ENCODE data around the gene CAMTA2. TPM values are rescaled to one million over a fixed set of nuclear protein-coding genes. Genes with fewer than 3 reads are reported as not detected.
"Not testable (repeated sequence)": the region's sequence is repeated elsewhere in the genome, so short reads cannot be mapped to it uniquely, and the experiment has no call there.

Gene CAMTA2
- total RNA-seq, 2 donors from 2014 or later, result 17.1 to 48.8 TPM

GRCh38 chr17:4931963-4932362 lies 55.5 kb downstream of the CAMTA2 start, which contains the start of gene GP1BA:
TSS of gene GP1BA (plus strand) at chr17:4932277. CDS start at chr17:4932605, 328 bp downstream.
- 64 to 87% methylated on average over 14 of the region's 14 CpGs for WGBS, 2 donors
- no peaks in the 10 kb centered on the region for H3K36me3 ChIP-seq (replicated peaks in 1 of 2; ENCODE audit: insufficient read depth in 1 of 2, low read depth in 2 of 2)
- no peak within 1 kb of the TSS for H3K27ac ChIP-seq
- no peak within 1 kb of the TSS for H3K4me3 ChIP-seq
- H3K9me3 ChIP-seq, result no peaks in the 10 kb centered on the region
- ATAC-seq (no peak), DNase-seq (no peak)
- peaks cover 6% of the 10 kb centered on the region for H3K4me1 ChIP-seq
- intact Hi-C loops (cut with DNase I), result no loop called here
- TF ChIP-seq POLR2A (IDR thresholded peaks at IDR 0.05) (no peak), CTCF (IDR thresholded peaks at IDR 0.05) (no peak)
- H3K27me3 ChIP-seq, result no peaks in the 10 kb centered on the region

GRCh38 chr17:4928881-4929280 lies 58.6 kb downstream of the CAMTA2 start:
- Histone ChIP-seq H3K4me3 (no peak overlapping the region), H3K36me3 (replicated peaks in 1 of 2; ENCODE audit: insufficient read depth in 1 of 2, low read depth in 2 of 2) (no peaks in the 10 kb centered on the region), H3K27ac (no peak overlapping the region), H3K9me3 (no peaks in the 10 kb centered on the region), H3K4me1 (no peaks in the 10 kb centered on the region), H3K27me3 (no peaks in the 10 kb centered on the region)
- 92 to 93% methylated on average over 18 of the region's 18 CpGs for WGBS, 2 donors
- DNase-seq, result no peak
- intact Hi-C loops (cut with DNase I), result no loop called here
- no peak for ATAC-seq
- TF ChIP-seq POLR2A (IDR thresholded peaks at IDR 0.05), result no peak
- TF ChIP-seq CTCF (IDR thresholded peaks at IDR 0.05), result no peak

GRCh38 chr17:4926577-4927335 lies 60.7 kb downstream of the CAMTA2 start:
- H3K9me3 ChIP-seq; intact Hi-C loops (cut with DNase I); H3K4me3 ChIP-seq; H3K4me1 ChIP-seq; H3K36me3 ChIP-seq (replicated peaks in 1 of 2; ENCODE audit: insufficient read depth in 1 of 2, low read depth in 2 of 2); ATAC-seq; H3K27ac ChIP-seq; H3K27me3 ChIP-seq; DNase-seq: not testable (repeated sequence)
- WGBS, 2 donors, result 77 to 83% methylated on average over 24 of the region's 24 CpGs

GRCh38 chr17:4921320-4921719 lies 66.2 kb downstream of the CAMTA2 start:
- Histone ChIP-seq H3K27me3 (no peaks in the 10 kb centered on the region), H3K9me3 (no peaks in the 10 kb centered on the region), H3K36me3 (replicated peaks in 1 of 2; ENCODE audit: insufficient read depth in 1 of 2, low read depth in 2 of 2) (no peaks in the 10 kb centered on the region), H3K27ac (no peak overlapping the region), H3K4me3 (no peak overlapping the region), H3K4me1 (no peaks in the 10 kb centered on the region)
- no peak for DNase-seq
- TF ChIP-seq CTCF (IDR thresholded peaks at IDR 0.05), result no peak
- TF ChIP-seq POLR2A (IDR thresholded peaks at IDR 0.05), result no peak
- ATAC-seq, result no peak
- intact Hi-C loops (cut with DNase I), result no loop called here
- WGBS, 2 donors, result 84 to 94% methylated on average over 4 of the region's 4 CpGs

GRCh38 chr17:4920351-4921048 lies 67.0 kb downstream of the CAMTA2 start:
- DNase-seq (peak in 1 of 4 donors; percentile 50), ATAC-seq (no peak)
- Histone ChIP-seq H3K27ac (no peak overlapping the region), H3K36me3 (replicated peaks in 1 of 2; ENCODE audit: insufficient read depth in 1 of 2, low read depth in 2 of 2) (no peaks in the 10 kb centered on the region), H3K9me3 (no peaks in the 10 kb centered on the region), H3K4me3 (no peak overlapping the region), H3K4me1 (no peaks in the 10 kb centered on the region), H3K27me3 (no peaks in the 10 kb centered on the region)
- 78 to 84% methylated on average over 10 of the region's 10 CpGs for WGBS, 2 donors
- TF ChIP-seq POLR2A (IDR thresholded peaks at IDR 0.05) (no peak), CTCF (IDR thresholded peaks at IDR 0.05) (no peak)
- intact Hi-C loops (cut with DNase I), result no loop called here

All from body of pancreas (tissue), 4 donors.